A549 treated with AZD9567 at 1 μM for 4 hours (cell line): ENCODE measurements around the gene ZNF503. TPM values are rescaled to one million over a fixed set of nuclear protein-coding genes. Genes with fewer than 3 reads are reported as not detected.

ENCODE experiments used
- total RNA-seq: library from RNA; stranded (reverse); fragments of 200-300 nt; extraction: Qiagen RNA extraction; gene quantifications from 5 replicates; pipeline ENCODE4 v1.2.3, GENCODE V29; 2022; ENCODE audit not compliant: insufficient read depth

Gene ZNF503, protein sequence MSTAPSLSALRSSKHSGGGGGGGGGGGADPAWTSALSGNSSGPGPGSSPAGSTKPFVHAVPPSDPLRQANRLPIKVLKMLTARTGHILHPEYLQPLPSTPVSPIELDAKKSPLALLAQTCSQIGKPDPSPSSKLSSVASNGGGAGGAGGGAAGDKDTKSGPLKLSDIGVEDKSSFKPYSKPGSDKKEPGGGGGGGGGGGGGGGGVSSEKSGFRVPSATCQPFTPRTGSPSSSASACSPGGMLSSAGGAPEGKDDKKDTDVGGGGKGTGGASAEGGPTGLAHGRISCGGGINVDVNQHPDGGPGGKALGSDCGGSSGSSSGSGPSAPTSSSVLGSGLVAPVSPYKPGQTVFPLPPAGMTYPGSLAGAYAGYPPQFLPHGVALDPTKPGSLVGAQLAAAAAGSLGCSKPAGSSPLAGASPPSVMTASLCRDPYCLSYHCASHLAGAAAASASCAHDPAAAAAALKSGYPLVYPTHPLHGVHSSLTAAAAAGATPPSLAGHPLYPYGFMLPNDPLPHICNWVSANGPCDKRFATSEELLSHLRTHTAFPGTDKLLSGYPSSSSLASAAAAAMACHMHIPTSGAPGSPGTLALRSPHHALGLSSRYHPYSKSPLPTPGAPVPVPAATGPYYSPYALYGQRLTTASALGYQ
- 6.2 to 9.9 TPM (median 9.2 TPM) in 5 replicates for total RNA-seq

DNA sequence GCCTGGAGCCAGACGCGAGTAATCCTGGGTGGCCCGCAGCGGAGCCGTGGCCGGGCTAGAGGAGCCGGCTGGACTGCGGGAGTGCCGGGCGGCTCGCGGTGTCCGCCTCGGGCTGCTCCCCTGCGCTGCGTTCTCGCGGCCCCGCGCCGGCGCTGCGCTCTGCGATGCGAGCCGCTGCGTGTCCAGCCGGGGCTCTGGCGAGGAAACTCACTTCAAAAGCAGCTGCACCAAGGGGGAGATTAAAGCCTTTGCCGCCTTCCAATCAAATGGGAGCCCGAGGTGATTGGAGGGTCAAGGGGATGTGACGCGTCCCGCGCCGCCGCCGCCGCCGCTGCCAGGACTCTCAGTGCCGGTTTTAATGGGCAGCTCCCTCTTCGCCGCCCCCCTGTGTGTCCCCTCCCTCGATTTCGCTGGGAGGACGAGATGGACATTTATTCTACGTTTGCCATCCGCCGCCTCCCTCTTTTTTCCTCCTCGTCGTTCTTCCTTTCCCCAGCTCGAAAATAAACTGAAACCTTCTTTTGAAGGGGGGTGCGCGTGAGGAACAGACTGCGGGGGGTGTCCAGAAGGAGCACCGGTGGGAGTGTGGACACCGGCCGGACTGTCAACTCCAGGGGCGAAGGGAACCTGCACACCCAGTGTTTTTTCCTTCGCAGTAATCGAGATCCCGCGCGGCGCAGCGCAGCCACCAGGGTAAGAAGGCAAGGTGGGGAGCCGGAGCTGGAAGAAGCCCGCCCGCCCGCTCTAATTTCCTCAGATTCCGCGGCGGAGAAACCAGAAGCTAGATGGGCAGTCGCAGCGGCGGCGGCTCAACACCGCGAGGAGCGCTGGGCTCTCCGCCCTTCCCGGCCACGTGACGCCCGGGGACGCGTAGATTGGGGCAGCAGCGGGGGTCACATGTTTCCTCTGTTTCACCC is at the start of gene ZNF503:
Gene ZNF503 (minus strand): TSS at position 196 of the 917 bp plus-strand sequence. CDS start 345 bp downstream, outside the sequence.

DNA sequence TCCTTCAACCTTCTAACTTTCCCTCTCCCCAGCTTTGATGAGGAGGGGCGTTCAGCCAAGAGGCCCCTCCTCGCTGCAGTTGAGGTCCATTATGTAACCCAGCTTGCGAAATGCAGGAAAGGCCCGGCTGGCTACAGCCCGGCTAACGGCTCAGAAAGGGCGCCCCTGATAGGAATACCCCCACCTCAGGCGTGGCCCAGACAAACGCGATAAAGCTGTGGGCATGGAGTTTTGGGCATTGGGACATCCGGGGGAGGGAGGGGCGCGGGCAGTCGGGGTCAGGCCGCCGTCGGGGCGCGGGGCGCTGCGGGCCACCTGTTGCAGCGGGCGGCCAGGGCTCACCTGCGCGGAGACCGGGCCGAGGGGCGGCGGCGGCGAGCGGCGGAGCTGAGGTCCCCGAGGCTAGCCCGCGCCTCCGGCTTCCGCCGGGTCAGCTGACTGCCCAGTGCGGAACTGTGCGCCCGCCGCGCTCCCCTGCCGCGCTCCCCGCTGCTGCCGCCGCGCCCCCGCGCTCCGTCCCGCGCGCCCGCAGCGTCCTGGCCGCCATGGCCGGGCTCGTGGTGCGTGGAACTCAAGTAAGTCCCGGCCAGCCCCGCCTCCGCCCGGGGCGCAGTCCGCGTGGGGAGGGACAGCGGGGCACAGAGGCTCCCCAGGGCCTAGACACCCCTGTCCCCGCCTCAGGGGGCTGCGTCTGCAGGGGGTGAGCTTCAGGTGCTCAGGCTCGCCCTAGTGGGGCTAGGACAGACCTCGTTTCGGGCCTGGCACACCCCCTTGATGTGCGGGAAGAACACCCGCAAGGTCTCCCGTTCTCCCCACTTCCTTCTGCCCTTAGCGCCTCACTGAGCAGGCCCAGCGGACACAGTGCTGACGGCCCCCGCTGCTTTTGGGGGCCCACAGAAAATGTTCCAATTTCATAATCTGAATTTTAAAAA is 29.9 kb upstream of the ZNF503 start, which contains the start of gene LRMDA:
Gene LRMDA (plus strand): TSS at position 445 of the 932 bp plus-strand sequence.

Other genes with a start within 250 kb of the ZNF503 start
- 290 to 393 TPM (median 303 TPM) in 5 replicates for gene VDAC2, start 191.0 kb downstream of the ZNF503 start, total RNA-seq
- 20.6 to 58.0 TPM (median 53.9 TPM) in 5 replicates for gene COMTD1, start 165.8 kb downstream of the ZNF503 start, total RNA-seq
- gene LRMDA, start 29.9 kb upstream of the ZNF503 start, total RNA-seq: 2.2 to 6.4 TPM (median 4.8 TPM) in 5 replicates